Activated T-helper 1 cell treated with Interleukin-2 at 50 U/mL for 16 hours (primary cell): ENCODE measurements around the gene DCLRE1A.

Experiments
- DNase-seq: peaks from one replicate; pipeline ENCODE4 v3.0.0-alpha.2; 2020; ENCODE audit warnings: low read depth

The DCLRE1A gene

DNA sequence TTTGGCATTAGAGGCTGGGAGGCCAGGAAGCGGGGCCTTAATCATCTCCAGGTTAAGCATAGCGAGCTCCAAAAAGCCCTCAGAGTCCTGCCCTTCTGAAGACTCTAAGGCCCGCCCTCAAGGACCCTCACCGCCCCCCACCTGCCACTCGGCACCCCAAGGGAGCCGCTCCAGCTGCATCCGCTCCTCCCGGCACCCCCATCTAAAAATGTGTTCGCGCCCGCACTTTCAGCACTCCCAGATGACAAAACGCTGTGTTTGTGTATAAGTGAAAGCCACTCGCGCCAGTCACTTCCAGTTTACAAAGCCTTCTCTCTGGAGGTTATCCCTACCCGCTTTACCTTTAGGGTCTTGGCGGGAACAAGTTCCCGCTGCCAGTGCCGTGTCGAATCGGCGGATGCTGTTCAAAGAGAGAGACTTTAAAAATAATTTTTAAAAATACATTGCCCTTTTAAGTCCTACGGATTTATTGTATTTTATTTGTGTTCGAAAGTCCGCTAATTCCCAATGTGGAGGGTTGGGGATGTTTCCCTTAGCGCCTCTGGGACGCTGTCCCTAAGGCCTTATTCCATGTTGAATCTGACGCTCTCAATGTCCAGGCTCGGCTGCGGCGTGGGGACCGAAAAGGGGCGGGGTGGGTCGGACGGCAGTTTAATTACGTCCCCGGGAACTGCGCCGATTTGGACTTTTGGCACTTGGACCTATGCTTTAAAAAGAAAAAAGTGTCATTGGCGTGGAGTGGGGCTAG, at the start of gene DCLRE1A, which contains the start of gene NHLRC2:
DCLRE1A (minus strand) TSS at position 70 of the 748 bp plus-strand sequence. CDS start 900 bp downstream, outside the sequence.
NHLRC2 (plus strand) TSS at position 649 of the 748 bp plus-strand sequence. CDS start 212 bp downstream, outside the sequence.
- peak; percentile 29 for DNase-seq

- DNase-seq: no peak
Measured at GRCh38 chr10:113899952-113900598, 46.2 kb upstream of the DCLRE1A start.

- no peak for DNase-seq
Measured at GRCh38 chr10:113897693-113898618, 44.1 kb upstream of the DCLRE1A start.

- DNase-seq: no peak
Measured at GRCh38 chr10:113895018-113895417, 41.1 kb upstream of the DCLRE1A start.

DNA sequence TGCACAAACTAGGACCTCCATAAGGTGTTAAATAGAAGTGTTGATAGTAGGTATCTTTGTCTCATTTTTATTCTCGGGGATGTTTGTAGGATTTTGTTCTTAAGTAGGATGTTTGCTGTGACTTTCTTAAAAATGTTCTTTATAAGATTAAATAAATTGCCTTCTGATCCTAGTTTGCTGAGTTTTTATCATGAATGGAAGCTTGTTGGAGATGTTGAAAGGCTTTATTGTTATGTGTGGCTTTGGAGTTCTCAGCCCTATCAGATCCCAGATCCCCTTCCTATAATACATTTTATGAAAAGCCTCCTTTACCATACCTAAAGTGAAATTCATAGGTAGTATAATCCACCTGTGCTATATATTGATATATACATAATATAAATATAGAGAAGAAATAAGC, 40.7 kb upstream of the DCLRE1A start:
- no peak for DNase-seq

DNA sequence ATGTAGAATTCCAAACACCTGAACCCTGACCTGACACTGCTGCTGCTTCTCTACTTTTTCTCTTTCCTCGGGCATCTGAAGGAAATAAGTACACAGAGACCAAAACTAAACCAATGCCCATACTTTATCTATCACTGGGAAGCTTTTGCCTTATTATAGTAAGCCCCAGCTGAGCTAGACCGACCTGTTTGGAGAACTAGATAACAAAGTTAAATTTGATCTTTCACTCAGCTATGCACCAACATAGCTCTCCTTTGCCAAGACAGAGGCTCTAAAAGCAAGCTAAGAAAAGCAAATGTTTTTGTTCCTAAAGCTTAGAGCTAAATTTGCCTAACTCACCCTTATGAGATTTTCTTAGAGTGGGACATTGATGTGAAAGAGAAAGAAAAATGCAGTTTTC, 39.7 kb upstream of the DCLRE1A start:
- DNase-seq: no peak

DNA sequence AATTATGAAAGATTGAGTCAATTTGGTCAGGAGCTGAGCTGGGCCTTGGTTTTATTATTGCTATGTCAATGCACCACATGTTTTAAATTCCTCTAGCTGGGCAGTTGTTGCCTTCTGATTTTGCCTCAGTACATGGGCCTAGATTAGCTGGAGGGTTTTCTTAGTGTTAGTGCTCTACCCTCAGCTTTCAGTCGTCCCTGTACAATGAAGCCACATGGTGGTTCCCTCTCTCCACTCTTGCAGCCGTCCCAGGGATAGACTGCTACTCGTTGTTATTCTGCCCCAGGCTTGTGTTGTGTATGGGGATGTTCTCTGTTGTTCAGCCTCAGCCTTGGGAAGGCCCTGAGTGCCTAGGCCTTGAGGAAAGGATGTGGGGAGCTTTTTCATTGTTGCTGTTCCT, 37.6 kb upstream of the DCLRE1A start:
- no peak for DNase-seq

DNA sequence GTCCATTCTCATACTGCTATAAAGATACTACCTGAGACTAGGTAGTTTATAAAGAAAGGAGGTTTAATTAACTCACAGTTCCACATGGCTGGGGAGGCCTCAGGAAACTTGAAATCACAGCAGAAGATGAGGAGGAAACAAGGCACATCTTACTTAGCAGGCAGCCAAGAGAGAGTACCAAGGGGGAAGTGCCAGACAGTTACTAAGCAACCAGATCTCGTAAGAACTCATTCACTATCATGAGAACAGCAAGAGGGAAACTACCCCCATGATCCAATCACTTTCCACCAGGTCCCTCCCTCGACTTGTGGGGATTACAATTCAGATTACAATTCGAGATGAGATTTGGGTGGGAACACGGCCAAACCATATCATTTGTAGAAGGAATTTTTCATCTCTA, 36.9 kb upstream of the DCLRE1A start:
- no peak for DNase-seq

- DNase-seq: no peak
Measured at GRCh38 chr10:113889911-113890310, 36.0 kb upstream of the DCLRE1A start.

DNA sequence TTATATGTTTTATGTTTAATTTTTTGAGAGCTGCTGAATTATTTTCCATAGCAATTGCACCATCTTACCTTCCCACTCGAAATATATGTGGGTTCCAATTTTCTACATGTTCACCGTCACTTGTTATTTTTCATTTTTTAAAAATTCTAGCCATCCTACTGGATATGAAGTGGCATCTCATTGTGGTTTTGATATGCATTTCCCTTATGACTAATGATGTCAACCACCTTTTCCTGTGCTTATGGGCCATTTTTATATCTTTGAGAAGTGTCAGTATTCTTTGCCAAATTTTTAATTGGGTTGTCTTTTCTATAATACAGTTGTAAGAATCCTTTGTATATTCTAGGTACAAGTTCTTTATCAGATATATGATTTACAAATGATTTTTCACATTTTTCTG, 28.4 kb upstream of the DCLRE1A start:
- DNase-seq: no peak

DNA sequence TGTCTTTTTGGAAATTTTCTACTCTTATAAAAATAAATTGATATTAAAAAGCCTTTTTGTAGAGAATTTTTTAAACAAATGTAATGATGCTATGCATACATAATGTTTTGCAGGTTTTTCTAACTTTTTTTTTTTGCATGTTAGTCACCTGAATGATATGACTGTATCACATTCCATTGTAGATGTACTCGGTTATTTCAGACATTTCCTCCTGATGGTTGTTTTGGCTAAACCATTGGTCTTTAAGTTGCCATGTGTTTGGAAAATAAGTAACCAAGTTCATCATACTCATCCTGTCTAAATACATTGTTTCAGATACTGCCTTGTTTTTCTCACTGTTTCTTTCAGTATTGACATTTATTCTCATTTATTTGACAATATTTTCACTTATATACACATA, 26.4 kb upstream of the DCLRE1A start:
- DNase-seq: no peak

DNA sequence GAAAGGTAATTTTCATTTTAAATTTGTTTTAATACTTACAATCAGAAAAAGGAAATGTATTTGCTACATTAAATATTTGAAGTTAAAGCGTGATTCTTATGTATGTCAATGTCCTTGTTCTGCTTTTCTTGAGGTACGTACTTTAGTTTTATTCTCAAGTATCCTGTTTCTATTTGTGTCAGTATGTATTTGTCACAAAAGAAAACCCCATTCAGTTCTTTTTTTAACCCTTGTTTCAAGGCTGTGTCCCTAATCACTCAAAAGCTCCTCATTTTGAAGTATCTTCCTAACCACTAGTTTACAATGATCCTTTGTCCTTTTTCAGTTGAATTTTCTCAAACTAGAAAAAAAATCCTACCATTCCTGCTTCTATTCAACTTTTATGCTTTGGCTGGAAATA, 25.8 kb upstream of the DCLRE1A start:
- DNase-seq: no peak

- no peak for DNase-seq
Measured at GRCh38 chr10:113876461-113876860, 22.6 kb upstream of the DCLRE1A start.

DNA sequence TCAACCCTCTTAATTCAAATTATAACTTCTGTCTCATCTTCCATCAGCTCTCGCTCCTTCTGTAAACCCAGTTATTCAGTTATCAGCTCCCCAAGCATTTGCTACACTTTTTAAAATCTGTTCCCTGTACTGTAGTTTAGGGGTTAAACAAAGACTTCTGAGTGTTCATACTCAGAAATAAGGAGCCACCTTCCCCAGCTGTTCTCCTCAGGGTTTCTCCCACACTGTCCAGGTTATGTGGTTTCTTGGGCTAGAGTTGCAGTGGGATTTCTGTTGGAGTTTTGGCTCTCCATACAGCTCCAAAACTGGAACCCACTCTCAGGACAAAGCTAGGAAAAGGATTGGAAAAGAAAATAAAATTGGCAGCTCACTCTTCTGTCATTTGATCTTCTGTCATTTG, 21.3 kb upstream of the DCLRE1A start:
- DNase-seq: no peak

DNA sequence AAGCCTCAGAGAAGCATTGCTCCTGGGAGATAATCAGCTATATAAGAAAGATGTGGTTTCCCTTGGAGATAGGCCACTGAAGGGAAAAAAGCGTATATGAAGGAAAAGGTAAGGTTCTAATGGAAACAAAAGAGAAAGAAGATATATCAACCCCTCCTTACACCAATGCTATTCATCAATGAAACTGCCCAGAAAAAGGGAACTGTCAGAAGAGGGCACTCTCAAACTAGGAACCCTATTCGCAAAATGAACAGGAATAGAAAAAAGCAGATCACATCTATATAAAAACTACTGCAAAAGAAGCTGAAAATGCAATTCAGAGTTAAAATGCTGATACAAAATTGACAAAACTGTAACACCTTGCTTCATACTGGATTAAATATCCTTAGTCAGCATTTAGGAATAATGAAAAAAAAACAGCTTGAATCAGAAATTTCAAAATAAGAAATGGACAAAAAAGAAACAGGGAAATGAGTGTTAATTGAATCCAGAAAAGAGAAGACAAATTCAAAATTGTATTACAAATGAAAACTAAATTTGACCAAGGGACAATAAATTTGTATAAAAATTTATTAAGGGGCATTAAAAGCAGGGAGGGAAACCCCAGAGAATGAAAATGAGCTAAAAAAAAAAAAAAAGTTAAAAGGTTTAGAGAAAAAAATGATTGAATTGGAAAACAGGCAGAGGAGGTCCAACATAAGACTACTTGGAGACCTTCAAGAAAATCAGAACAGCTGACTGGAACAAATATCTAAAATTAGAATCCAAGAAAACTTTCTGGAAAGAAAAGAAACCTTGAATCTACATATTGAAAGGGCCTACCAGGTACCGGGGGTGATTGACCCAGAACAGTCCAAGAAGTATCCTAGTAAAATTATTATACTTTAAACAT, 18.5 kb upstream of the DCLRE1A start:
- DNase-seq: no peak

DNA sequence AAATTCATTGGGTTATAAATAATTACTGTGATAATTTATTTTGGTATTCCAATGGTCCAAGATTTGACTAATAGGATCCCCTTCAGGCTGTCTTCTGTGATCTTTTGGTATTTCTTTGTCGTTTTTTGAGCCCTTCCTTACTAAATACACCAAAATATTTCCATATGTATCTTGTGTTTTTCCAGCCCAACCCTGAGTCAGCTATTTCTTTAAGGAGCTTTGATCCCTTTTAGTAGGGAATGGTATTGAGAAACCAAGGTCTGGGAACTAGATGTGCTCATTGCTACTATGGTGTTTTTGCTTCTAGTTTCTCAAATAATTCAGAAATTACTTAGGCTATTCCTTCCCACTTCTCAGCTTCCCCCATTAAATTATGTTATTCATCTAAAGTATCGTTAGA, 15.9 kb upstream of the DCLRE1A start:
- DNase-seq: no peak

DNA sequence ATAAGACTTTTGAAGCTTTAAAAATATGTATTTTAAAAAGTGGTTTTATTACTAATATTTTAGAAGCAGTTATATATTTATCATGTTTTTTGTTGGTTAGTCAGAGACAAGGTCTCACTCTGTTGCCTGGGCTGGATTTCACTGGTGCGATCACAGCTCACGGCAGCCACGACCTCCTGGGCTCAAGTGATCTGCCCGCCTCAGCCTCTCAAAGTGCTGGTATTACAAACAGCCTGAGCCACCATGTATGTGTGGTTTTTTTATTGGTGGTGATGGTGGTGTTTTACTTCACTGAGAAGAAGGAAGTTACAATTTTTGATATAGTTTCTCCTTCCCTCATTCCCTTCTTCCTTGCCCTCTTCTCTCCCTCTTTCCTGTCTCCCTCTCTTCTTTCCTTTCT, 14.0 kb upstream of the DCLRE1A start:
- DNase-seq: no peak

DNA sequence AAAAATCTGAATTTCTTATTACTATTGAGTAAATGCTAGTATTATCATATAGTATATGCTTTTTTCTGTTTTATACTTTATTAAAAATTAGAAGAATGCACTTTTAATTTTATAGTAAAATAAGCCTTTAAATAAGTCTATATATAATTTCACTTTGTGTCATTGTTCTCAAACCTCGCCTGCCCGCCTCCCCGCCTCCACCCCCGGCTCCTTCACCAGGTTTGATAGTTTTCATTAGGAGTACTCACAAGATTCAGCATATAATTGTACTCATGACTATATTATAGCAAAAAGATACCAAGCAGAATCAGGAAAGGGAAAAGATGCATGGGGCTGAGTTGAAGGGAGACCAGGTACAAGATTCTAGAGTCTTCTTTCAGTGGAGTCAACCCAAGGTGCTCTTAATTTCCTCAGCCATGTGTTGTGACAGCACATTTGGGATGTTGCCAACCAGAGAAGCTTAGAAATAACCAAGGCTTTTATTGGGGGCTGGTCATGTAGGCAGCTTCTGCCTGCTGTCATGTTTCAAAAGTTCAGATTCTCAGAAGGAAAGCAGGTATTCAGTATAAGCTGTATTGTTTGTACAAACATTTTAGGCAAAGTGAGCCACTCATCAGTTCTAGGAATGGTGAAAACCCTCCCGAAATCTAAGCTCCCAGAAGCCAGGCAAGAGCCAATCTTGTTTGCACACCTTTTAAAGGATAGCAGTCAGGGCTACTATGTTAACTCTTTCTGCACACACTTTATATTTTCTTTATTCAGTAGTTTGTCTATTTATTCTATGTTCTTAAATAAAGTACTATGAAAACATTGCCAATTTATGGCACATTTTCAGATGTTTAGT, 12.9 kb upstream of the DCLRE1A start:
- DNase-seq: no peak

- no peak for DNase-seq
Measured at GRCh38 chr10:113865901-113866300, 12.0 kb upstream of the DCLRE1A start.

- DNase-seq: no peak
Measured at GRCh38 chr10:113859261-113859660, 5.4 kb upstream of the DCLRE1A start.

GRCh38 chr10:113858541-113858940, 4.7 kb upstream of the DCLRE1A start:
- no peak for DNase-seq
